IMR-90 (cell line): ENCODE results near the gene ATP2A3. TPM values are rescaled to one million over a fixed set of nuclear protein-coding genes. Genes with fewer than 3 reads are reported as not detected.

ENCODE experiments used
- ATAC-seq: fragments of 200-7000 bp; cut with Tn5 transposase; 2 replicates; pipeline ENCODE4 v1.9.1; 2020; ENCODE audit warnings: low read depth, mild to moderate bottlenecking, moderate library complexity
- BruUV-seq: library from RNA; stranded (reverse); fragments of 400-500 nt; replicated peaks from 2 replicates; lab custom pipeline; 2021; lab: Mats Ljungman, UMichigan
- CTCF ChIA-PET: fragments of 300-600 bp; formaldehyde crosslinking; extraction: SDS; loops from one replicate; lab custom pipeline; 2021; ENCODE audit warnings: antibody characterized with exemption; lab: Yijun Ruan, JAX
- POLR2A ChIA-PET: fragments of 300-600 bp; sonication (Branson Sonifier 250); formaldehyde crosslinking; loops from one replicate; lab custom pipeline; 2022; ENCODE audit warnings: antibody characterized with exemption; ENCODE audit not compliant: unreplicated experiment; lab: Charles Lee
- DNase-seq: peaks from one replicate; pipeline ENCODE4 v3.0.0; 2013
- H2AFZ ChIP-seq: replicated peaks from 2 replicates; pipeline ENCODE3; 2013; ENCODE audit warnings: low read length, mild to moderate bottlenecking; ENCODE audit not compliant: poor library complexity
- H2AK5ac ChIP-seq: 2 replicates; pipeline ENCODE4 v1.6.1; 2013; ENCODE audit warnings: low read depth, low read length, inconsistent platforms
- H2AK9ac ChIP-seq: replicated peaks from 2 replicates; pipeline ENCODE3; 2013; ENCODE audit warnings: mild to moderate bottlenecking, low read depth, low read length, moderate library complexity; ENCODE audit not compliant: poor library complexity
- H2BK120ac ChIP-seq: 2 replicates; pipeline ENCODE4 v1.6.1; 2013; ENCODE audit warnings: low read depth, low read length, inconsistent platforms
- H2BK15ac ChIP-seq: 3 replicates; pipeline ENCODE4 v1.6.1; 2013; ENCODE audit warnings: low read depth, low read length, inconsistent platforms
- H2BK20ac ChIP-seq: 2 replicates; pipeline ENCODE4 v1.6.1; 2013; ENCODE audit warnings: low read depth, mild to moderate bottlenecking, inconsistent platforms, low read length, moderate library complexity
- H2BK5ac ChIP-seq: 2 replicates; pipeline ENCODE4 v1.6.1; 2013; ENCODE audit warnings: mild to moderate bottlenecking, low read depth, low read length, inconsistent platforms; ENCODE audit not compliant: poor library complexity, severe bottlenecking
- H3K14ac ChIP-seq: replicated peaks from 2 replicates; pipeline ENCODE4 v1.6.1; 2013; ENCODE audit warnings: low read depth, low read length, inconsistent platforms
- H3K18ac ChIP-seq: 2 replicates; pipeline ENCODE4 v1.6.1; 2013; ENCODE audit warnings: low read depth, low read length, control low read depth
- H3K23ac ChIP-seq: 2 replicates; pipeline ENCODE4 v1.6.1; 2013; ENCODE audit warnings: low read depth, low read length, inconsistent platforms
- H3K27ac ChIP-seq: 2 replicates; pipeline ENCODE4 v1.5.1; 2013; ENCODE audit warnings: mild to moderate bottlenecking, control low read depth, low read length; ENCODE audit not compliant: insufficient read depth
- H3K27me3 ChIP-seq: 2 replicates; pipeline ENCODE4 v1.6.1; 2013; ENCODE audit warnings: low read length; ENCODE audit not compliant: control insufficient read depth, insufficient read depth
- H3K36me3 ChIP-seq: 2 replicates; pipeline ENCODE4 v1.6.1; 2013; ENCODE audit warnings: low read length, mixed read lengths; ENCODE audit not compliant: control insufficient read depth, insufficient read depth
- H3K4ac ChIP-seq: 2 replicates; pipeline ENCODE4 v1.6.1; 2013; ENCODE audit warnings: low read depth, low read length, inconsistent platforms
- H3K4me1 ChIP-seq: 2 replicates; pipeline ENCODE4 v1.6.1; 2013; ENCODE audit warnings: low read length, mixed read lengths; ENCODE audit not compliant: control insufficient read depth, insufficient read depth
- H3K4me2 ChIP-seq: 2 replicates; pipeline ENCODE4 v1.6.1; 2013; ENCODE audit warnings: low read depth, mild to moderate bottlenecking, control low read depth, low read length, moderate library complexity
- H3K4me3 ChIP-seq: 2 replicates; pipeline ENCODE4 v1.5.1; 2013; ENCODE audit warnings: low read depth, mild to moderate bottlenecking, control low read depth, low read length, moderate library complexity; ENCODE audit not compliant: insufficient read depth
- H3K56ac ChIP-seq: 2 replicates; pipeline ENCODE4 v1.6.1; 2013; ENCODE audit warnings: low read length, inconsistent platforms; ENCODE audit not compliant: insufficient read depth; ENCODE audit errors: extremely low read depth
- H3K79me1 ChIP-seq, 2 experiments: 2 replicates each; pipeline ENCODE4 v1.6.1; 2013; ENCODE audit warnings: low read length in 2 of 2, inconsistent platforms in 1 of 2, low read depth in 1 of 2
- H3K9ac ChIP-seq: 2 replicates; pipeline ENCODE4 v1.6.1; 2013; ENCODE audit warnings: low read depth, low read length, control low read depth
- H3K9me1 ChIP-seq: 2 replicates; pipeline ENCODE4 v1.6.1; 2013; ENCODE audit warnings: low read length, inconsistent platforms; ENCODE audit not compliant: insufficient read depth
- H3K9me3 ChIP-seq: 2 replicates; pipeline ENCODE4 v1.6.1; 2013; ENCODE audit warnings: low read length; ENCODE audit not compliant: control insufficient read depth, insufficient read depth
- H4K20me1 ChIP-seq: 2 replicates; pipeline ENCODE4 v1.6.1; 2013; ENCODE audit warnings: low read length, inconsistent platforms; ENCODE audit not compliant: insufficient read depth
- H4K5ac ChIP-seq: 2 replicates; pipeline ENCODE4 v1.6.1; 2013; ENCODE audit warnings: mild to moderate bottlenecking, low read depth, low read length, control low read depth
- H4K8ac ChIP-seq, 2 experiments: 2 replicates each; pipeline ENCODE4 v1.6.1; 2013; ENCODE audit warnings: low read depth in 2 of 2, low read length in 2 of 2, control low read depth in 1 of 2, inconsistent platforms in 1 of 2
- H4K91ac ChIP-seq: 2 replicates; pipeline ENCODE4 v1.6.1; 2013; ENCODE audit warnings: low read depth, low read length, inconsistent platforms; ENCODE audit not compliant: insufficient read depth
- BHLHE40 ChIP-seq: fragments of 150-350 bp; IDR thresholded peaks from 2 replicates; pipeline ENCODE4 v1.6.1; 2016; ENCODE audit warnings: mild to moderate bottlenecking, low read depth, low read length
- CEBPB ChIP-seq: IDR thresholded peaks from 2 replicates; pipeline ENCODE4 v1.6.1; 2012; ENCODE audit warnings: low read depth, low read length, improper control_type of control experiment
- CHD1 ChIP-seq: IDR thresholded peaks from 2 replicates; pipeline ENCODE4 v1.6.1; 2012; ENCODE audit warnings: low read depth, low read length, improper control_type of control experiment
- CTCF ChIP-seq: conservative IDR thresholded peaks from 2 replicates; pipeline ENCODE4 v1.5.1; 2012; ENCODE audit warnings: mild to moderate bottlenecking, low read depth, low read length, improper control_type of control experiment
- ELK1 ChIP-seq: fragments of 150-350 bp; IDR thresholded peaks from 2 replicates; pipeline ENCODE4 v1.6.1; 2016; ENCODE audit warnings: low read depth, mild to moderate bottlenecking, low read length, moderate library complexity, borderline replicate concordance
- FOS ChIP-seq: fragments of 150-350 bp; IDR thresholded peaks from 2 replicates; pipeline ENCODE4 v1.6.1; 2016; ENCODE audit warnings: low read depth, low read length
- MAFK ChIP-seq: IDR thresholded peaks from 2 replicates; pipeline ENCODE4 v1.6.1; 2012; ENCODE audit warnings: low read depth, low read length, improper control_type of control experiment
- MAZ ChIP-seq: IDR thresholded peaks from 2 replicates; pipeline ENCODE4 v1.6.1; 2012; ENCODE audit warnings: low read depth, mild to moderate bottlenecking, low read length, improper control_type of control experiment, moderate library complexity, borderline replicate concordance
- MXI1 ChIP-seq: IDR thresholded peaks from 2 replicates; pipeline ENCODE4 v1.6.1; 2012; ENCODE audit warnings: low read depth, mild to moderate bottlenecking, low read length, moderate library complexity, borderline replicate concordance
- NFE2L2 ChIP-seq: fragments of 150-350 bp; IDR thresholded peaks from 2 replicates; pipeline ENCODE4 v1.6.1; 2016; ENCODE audit warnings: low read depth, mild to moderate bottlenecking, low read length
- POLR2A ChIP-seq: IDR thresholded peaks from 2 replicates; pipeline ENCODE4 v1.6.1; 2012; ENCODE audit warnings: mild to moderate bottlenecking, low read depth, low read length
- RAD21 ChIP-seq: IDR thresholded peaks from 2 replicates; pipeline ENCODE4 v1.6.1; 2012; ENCODE audit warnings: low read length, improper control_type of control experiment
- RCOR1 ChIP-seq: IDR thresholded peaks from 2 replicates; pipeline ENCODE4 v1.6.1; 2012; ENCODE audit warnings: mild to moderate bottlenecking, low read length, improper control_type of control experiment; ENCODE audit not compliant: insufficient replicate concordance
- RFX5 ChIP-seq: IDR thresholded peaks from 2 replicates; pipeline ENCODE4 v1.8.0; 2012; ENCODE audit warnings: low read depth, mild to moderate bottlenecking, low read length, moderate library complexity
- SMC3 ChIP-seq: fragments of 150-350 bp; IDR thresholded peaks from 2 replicates; pipeline ENCODE4 v1.6.1; 2016; ENCODE audit warnings: low read depth, mild to moderate bottlenecking, antibody characterized with exemption, low read length, moderate library complexity
- USF2 ChIP-seq: fragments of 150-350 bp; IDR thresholded peaks from 2 replicates; pipeline ENCODE4 v1.6.1; 2017; ENCODE audit warnings: mild to moderate bottlenecking, antibody characterized with exemption, low read length, low read depth
- WGBS, 2 experiments: methylation state at CpG; one replicate each; pipeline versions ENCODE4 v1.1.5 to v1.1.7; 2013; ENCODE audit warnings: missing lambda C conversion rate in 2 of 2; ENCODE audit not compliant: insufficient read length in 1 of 2; ENCODE audit errors: extremely low coverage in 2 of 2; 5-methylcytosine and 5-hydroxymethylcytosine counted together
- dilution Hi-C: fragments of 300-500 bp; cut with HindIII; formaldehyde crosslinking; loops from one replicate; pipeline ENCODE4 v1.14.3; 2018; ENCODE audit warnings: low sequenced_read_pairs; ENCODE audit not compliant: unreplicated experiment
- in situ Hi-C: fragments of 300-500 bp; cut with MboI; formaldehyde crosslinking; loops from 3 replicates; pipeline ENCODE4 v1.14.3; 2019; ENCODE audit warnings: low sequenced_read_pairs, inconsistent platforms, mixed read lengths
- intact Hi-C: fragments of 100-400 bp; cut with micrococcal nuclease; formaldehyde crosslinking; loops from 2 replicates; pipeline ENCODE4 v1.10.0; 2022
- polyA plus RNA-seq, 3 experiments: library from polyadenylated mRNA; depleted of rRNA; stranded (reverse); fragments of >200 nt; gene quantifications; 2 replicates each; pipeline ENCODE4 v1.2.3, GENCODE V29; 2012; ENCODE audit warnings: low replicate concordance in 1 of 3
- total RNA-seq: library from RNA; depleted of rRNA; stranded (reverse); fragments of >200 nt; gene quantifications from 2 replicates; pipeline ENCODE4 v1.2.3, GENCODE V29; 2012

ATP2A3 gene
- total and polyA plus RNA-seq, 2 of the 4 experiments (the other 2 are of a cell fraction) = 0.18 to 0.63 TPM

GRCh38 chr17:3947318-3947810 is 16.9 kb downstream of the ATP2A3 start:
- Histone ChIP-seq H3K23ac (no peak overlapping the region), H3K9me3 (no peaks in the 10 kb centered on the region), H3K18ac (no peak overlapping the region), H2AFZ (peak overlapping the region; percentile 21), H3K14ac (no peak overlapping the region), H3K27me3 (no peaks in the 10 kb centered on the region; the same call in 1 of the 2 replicates), H2AK9ac (peak overlapping the region; percentile 28), H4K5ac (no peak overlapping the region), H3K36me3 (no peaks in the 10 kb centered on the region), H4K91ac (no peak overlapping the region), H4K8ac (no peak overlapping the region), H3K4ac (no peak overlapping the region), H3K56ac (no peak overlapping the region), H4K20me1 (no peaks in the 10 kb centered on the region), H3K27ac (no peak overlapping the region), H3K79me1 (no peaks in the 10 kb centered on the region), H2BK15ac (no peak overlapping the region), H3K9me1 (no peaks in the 10 kb centered on the region), H3K9ac (no peak overlapping the region), H2BK20ac (no peak overlapping the region), H3K4me1 (no peaks in the 10 kb centered on the region), H3K4me3 (no peak overlapping the region), H2AK5ac (no peak overlapping the region), H3K4me2 (no peak overlapping the region), H2BK120ac (no peak overlapping the region), H2BK5ac (no peak overlapping the region)
- TF ChIP-seq CHD1 = no peak
- TF ChIP-seq MXI1 = no peak
- no peak for TF ChIP-seq CTCF
- TF ChIP-seq RAD21 = no peak
- TF ChIP-seq CEBPB = no peak
- TF ChIP-seq NFE2L2 = no peak
- TF ChIP-seq BHLHE40 = no peak
- no peak for TF ChIP-seq USF2
- TF ChIP-seq RCOR1 = no peak
- TF ChIP-seq MAFK = no peak
- TF ChIP-seq MAZ = no peak
- no peak for TF ChIP-seq RFX5
- no peak for TF ChIP-seq SMC3
- TF ChIP-seq ELK1 = no peak
- no peak for TF ChIP-seq FOS
- no peak for TF ChIP-seq POLR2A
- BruUV-seq = no TSS peak
- no peak for ATAC-seq
- in situ Hi-C loops (no loop called here), dilution Hi-C loops (no loop called here), intact Hi-C loops (no loop called here)
- ChIA-PET CTCF (no interaction called here), POLR2A (no interaction called here)
- 93% methylated on average over 32 of the region's 43 CpGs; no CpG with 5 or more reads in 1 of the 2 experiments for WGBS, 2 experiments
- no peak for DNase-seq
